Naive B cell (primary cell): ENCODE results near the gene CNOT4. TPM values are rescaled to one million over a fixed set of nuclear protein-coding genes. Genes with fewer than 3 reads are reported as not detected.
"Not testable (repeated sequence)": the region's sequence is repeated elsewhere in the genome, so short reads cannot be mapped to it uniquely, and the experiment has no call there.

Experiments
- ATAC-seq, 2 donors: fragments of 150-1000 bp; cut with Tn5 transposase; 2 replicates each; pipeline ENCODE4 v1.10.0; 2021; ENCODE audit warnings: low read depth in 2 of 2, mild to moderate bottlenecking in 2 of 2, moderate library complexity in 2 of 2
- DNase-seq: peaks from one replicate; pipeline ENCODE4 v3.0.0; 2022
- H3K27ac Mint-ChIP-seq, 6 donors: one replicate each; pipeline ENCODE4 v1.8.0; 2020 to 2022; ENCODE audit warnings: mild to moderate bottlenecking in 6 of 6, mixed read lengths in 6 of 6, moderate library complexity in 5 of 6, inconsistent platforms in 2 of 6
- H3K27me3 Mint-ChIP-seq, 3 donors: one replicate each; pipeline ENCODE4 v1.8.0; 2021 to 2022; ENCODE audit warnings: mixed read lengths in 3 of 3, mild to moderate bottlenecking in 1 of 3
- H3K36me3 Mint-ChIP-seq, 2 donors: one replicate each; pipeline ENCODE4 v1.8.0; 2020 to 2022; ENCODE audit warnings: mixed read lengths in 2 of 2, inconsistent platforms in 1 of 2, mild to moderate bottlenecking in 1 of 2
- H3K4me1 Mint-ChIP-seq, 3 donors: one replicate each; pipeline ENCODE4 v1.8.0; 2020 to 2022; ENCODE audit warnings: mixed read lengths in 3 of 3, inconsistent platforms in 1 of 3, mild to moderate bottlenecking in 1 of 3, moderate library complexity in 1 of 3
- H3K4me3 Mint-ChIP-seq, 8 donors: one replicate each; pipeline ENCODE4 v1.8.0; 2020 to 2022; ENCODE audit warnings: mild to moderate bottlenecking in 8 of 8, mixed read lengths in 8 of 8, moderate library complexity in 8 of 8, inconsistent platforms in 2 of 8
- H3K9me3 Mint-ChIP-seq, 7 donors: one replicate each; pipeline ENCODE4 v1.8.0; 2020 to 2022; ENCODE audit warnings: mixed read lengths in 7 of 7, mild to moderate bottlenecking in 5 of 7, inconsistent platforms in 2 of 7, moderate library complexity in 1 of 7
- polyA plus RNA-seq, 6 donors: library from polyadenylated mRNA; unstranded; fragments of 300-500 nt; fragmentation: Illumina TruSeq; gene quantifications; one replicate each; pipeline ENCODE4 v1.2.3, GENCODE V29; 2021; ENCODE audit warnings: low read depth in 6 of 6

Gene CNOT4
- polyA plus RNA-seq, 6 donors from 2014 or later: 15.1 to 23.9 (median 18.5) TPM

GRCh38 chr7:135501402-135501801 is 8.5 kb downstream of the CNOT4 start:
- ATAC-seq (no peak), DNase-seq (no peak)
- Mint-ChIP-seq H3K4me1 (peaks cover 27 to 52% (median 52%) of the 10 kb centered on the region in 3 donors), H3K27me3 (no peaks in the 10 kb centered on the region), H3K36me3 (peaks cover 0 to 1% of the 10 kb centered on the region in 2 donors), H3K4me3 (no peak overlapping the region), H3K9me3 (peaks cover 0 to under 1% (median 0%) of the 10 kb centered on the region in 7 donors), H3K27ac (no peak overlapping the region)

GRCh38 chr7:135499818-135500217 is 10.1 kb downstream of the CNOT4 start:
- peak overlapping the region in 5 of 6 donors; percentile 1 to 94 (median 40) for H3K27ac Mint-ChIP-seq
- no peak for DNase-seq
- peaks cover 27 to 56% (median 55%) of the 10 kb centered on the region in 3 donors for H3K4me1 Mint-ChIP-seq
- no peaks in the 10 kb centered on the region for H3K27me3 Mint-ChIP-seq
- peaks cover 0 to 5% of the 10 kb centered on the region in 2 donors for H3K36me3 Mint-ChIP-seq
- ATAC-seq: no peak
- peak overlapping the region in 3 of 8 donors; percentile 6 to 26 (median 25) for H3K4me3 Mint-ChIP-seq
- H3K9me3 Mint-ChIP-seq: peaks cover 0 to 1% (median 0%) of the 10 kb centered on the region in 7 donors

GRCh38 chr7:135497161-135497560 is 12.7 kb downstream of the CNOT4 start:
- not testable (repeated sequence) for ATAC-seq, DNase-seq, H3K36me3 Mint-ChIP-seq, H3K4me3 Mint-ChIP-seq, H3K27me3 Mint-ChIP-seq, H3K9me3 Mint-ChIP-seq
- H3K4me1 Mint-ChIP-seq: peaks cover 35 to 51% (median 43%) of the 10 kb centered on the region in 3 donors
- peak overlapping the region in 1 of 6 donors; percentile 11 for H3K27ac Mint-ChIP-seq

- Mint-ChIP-seq H3K9me3 (peaks cover 0 to 1% (median 0%) of the 10 kb centered on the region in 7 donors), H3K36me3 (peaks cover 0 to 5% of the 10 kb centered on the region in 2 donors), H3K4me3 (no peak overlapping the region), H3K27ac (peak overlapping the region in 1 of 6 donors; percentile 15), H3K4me1 (peaks cover 19 to 26% (median 22%) of the 10 kb centered on the region in 3 donors), H3K27me3 (no peaks in the 10 kb centered on the region)
- ATAC-seq (no peak), DNase-seq (no peak)
Measured at GRCh38 chr7:135493362-135493761, 16.5 kb downstream of the CNOT4 start.

GRCh38 chr7:135492151-135492550 is 17.8 kb downstream of the CNOT4 start:
- Mint-ChIP-seq H3K4me3 (no peak overlapping the region), H3K27me3 (no peaks in the 10 kb centered on the region), H3K27ac (no peak overlapping the region), H3K36me3 (peaks cover 0 to 5% of the 10 kb centered on the region in 2 donors), H3K4me1 (peaks cover 9 to 20% (median 14%) of the 10 kb centered on the region in 3 donors), H3K9me3 (peaks cover 0 to 1% (median 0%) of the 10 kb centered on the region in 7 donors)
- no peak for ATAC-seq
- no peak for DNase-seq

GRCh38 chr7:135490783-135491182 is 19.1 kb downstream of the CNOT4 start:
- H3K36me3 Mint-ChIP-seq: no peaks in the 10 kb centered on the region
- no peaks in the 10 kb centered on the region for H3K9me3 Mint-ChIP-seq
- no peaks in the 10 kb centered on the region for H3K27me3 Mint-ChIP-seq
- no peak overlapping the region for H3K4me3 Mint-ChIP-seq
- peaks cover 3 to 22% (median 9%) of the 10 kb centered on the region in 3 donors for H3K4me1 Mint-ChIP-seq
- H3K27ac Mint-ChIP-seq: no peak overlapping the region
- DNase-seq (no peak), ATAC-seq (no peak)

GRCh38 chr7:135489791-135490190 is 20.1 kb downstream of the CNOT4 start:
- Mint-ChIP-seq H3K27ac (peak overlapping the region in 1 of 6 donors; percentile 25), H3K4me3 (peak overlapping the region in 1 of 8 donors; percentile 1)

GRCh38 chr7:135486261-135486920 is 23.5 kb downstream of the CNOT4 start:
- Mint-ChIP-seq H3K27ac (peak overlapping the region in 2 of 6 donors; percentile 32 to 69), H3K9me3 (no peaks in the 10 kb centered on the region), H3K4me1 (peaks cover 11 to 35% (median 16%) of the 10 kb centered on the region in 3 donors), H3K27me3 (no peaks in the 10 kb centered on the region), H3K36me3 (no peaks in the 10 kb centered on the region), H3K4me3 (no peak overlapping the region)
- ATAC-seq (no peak), DNase-seq (no peak)

More at GRCh38 chr7:135489791-135490190, 20.1 kb downstream of the CNOT4 start:
- Mint-ChIP-seq H3K36me3 (no peaks in the 10 kb centered on the region), H3K27me3 (no peaks in the 10 kb centered on the region), H3K9me3 (no peaks in the 10 kb centered on the region), H3K4me1 (peaks cover 10 to 23% (median 14%) of the 10 kb centered on the region in 3 donors)
- ATAC-seq: no peak
- DNase-seq: no peak

- no peak overlapping the region for H3K4me3 Mint-ChIP-seq
- H3K27me3 Mint-ChIP-seq: no peaks in the 10 kb centered on the region
- peaks cover 24 to 38% (median 27%) of the 10 kb centered on the region in 3 donors for H3K4me1 Mint-ChIP-seq
- DNase-seq (no peak), ATAC-seq (no peak)
- peaks cover 0 to 5% of the 10 kb centered on the region in 2 donors for H3K36me3 Mint-ChIP-seq
- no peak overlapping the region for H3K27ac Mint-ChIP-seq
- no peaks in the 10 kb centered on the region for H3K9me3 Mint-ChIP-seq
Measured at GRCh38 chr7:135481598-135481979, 28.3 kb downstream of the CNOT4 start.

GRCh38 chr7:135480966-135481597 is 28.8 kb downstream of the CNOT4 start:
- Mint-ChIP-seq H3K36me3 (peaks cover 0 to 5% of the 10 kb centered on the region in 2 donors), H3K4me1 (peaks cover 24 to 36% (median 27%) of the 10 kb centered on the region in 3 donors), H3K4me3 (no peak overlapping the region), H3K9me3 (no peaks in the 10 kb centered on the region), H3K27ac (peak overlapping the region in 1 of 6 donors; percentile 71), H3K27me3 (no peaks in the 10 kb centered on the region)
- ATAC-seq (no peak), DNase-seq (no peak)

- no peaks in the 10 kb centered on the region for H3K9me3 Mint-ChIP-seq
- H3K27me3 Mint-ChIP-seq: no peaks in the 10 kb centered on the region
- no peak for ATAC-seq
- no peak overlapping the region for H3K4me3 Mint-ChIP-seq
- DNase-seq: no peak
- peaks cover 7 to 19% (median 11%) of the 10 kb centered on the region in 3 donors for H3K4me1 Mint-ChIP-seq
- H3K27ac Mint-ChIP-seq: no peak overlapping the region
- peaks cover 0 to 5% of the 10 kb centered on the region in 2 donors for H3K36me3 Mint-ChIP-seq
Measured at GRCh38 chr7:135475521-135475920, 34.4 kb downstream of the CNOT4 start.

GRCh38 chr7:135469705-135470104 is 40.2 kb downstream of the CNOT4 start:
- not testable (repeated sequence) for H3K4me3 Mint-ChIP-seq, DNase-seq, H3K36me3 Mint-ChIP-seq, ATAC-seq, H3K27me3 Mint-ChIP-seq, H3K9me3 Mint-ChIP-seq
- Mint-ChIP-seq H3K4me1 (peaks cover 20 to 28% (median 22%) of the 10 kb centered on the region in 3 donors), H3K27ac (peak overlapping the region in 2 of 6 donors; percentile 13 to 38)

- DNase-seq (no peak), ATAC-seq (no peak)
- H3K4me1 Mint-ChIP-seq: peaks cover 33 to 43% (median 40%) of the 10 kb centered on the region in 3 donors
- peaks cover 0 to 6% (median 4%) of the 10 kb centered on the region in 7 donors for H3K9me3 Mint-ChIP-seq
- peak overlapping the region in 2 of 6 donors; percentile 6 to 49 for H3K27ac Mint-ChIP-seq
- H3K36me3 Mint-ChIP-seq: peaks cover 0 to 5% of the 10 kb centered on the region in 2 donors
- H3K4me3 Mint-ChIP-seq: no peak overlapping the region
- no peaks in the 10 kb centered on the region for H3K27me3 Mint-ChIP-seq
Measured at GRCh38 chr7:135467207-135467711, 42.6 kb downstream of the CNOT4 start.
